NCI-H2227 (cell line): ENCODE results near the gene PRDM11.

Source experiments
- DNase-seq: peaks from one replicate; lab custom pipeline; 2025; ENCODE audit not compliant: unreplicated experiment; lab: John Stamatoyannopoulos, UW

PRDM11 gene

DNA sequence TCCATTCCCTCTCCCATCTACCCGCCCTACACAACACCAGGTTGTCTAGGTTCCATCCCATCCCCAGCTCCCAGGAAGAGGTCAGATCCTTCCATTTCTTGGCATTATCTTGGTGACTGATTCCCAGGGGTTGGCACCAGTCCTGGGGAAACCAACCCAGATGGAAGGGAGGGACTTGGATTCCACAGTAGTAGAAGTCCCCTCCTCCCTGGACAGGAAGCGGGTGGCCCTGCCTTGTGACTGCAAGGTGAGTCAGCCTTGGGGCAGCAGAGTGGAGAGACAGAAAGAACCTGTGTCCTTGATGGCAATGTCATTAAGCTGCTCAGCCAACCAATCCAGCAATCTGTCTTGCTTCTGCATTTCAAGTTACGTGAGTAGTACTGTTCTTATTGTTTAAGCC lies 113.2 kb downstream of the PRDM11 start:
- DNase-seq, result no peak

DNA sequence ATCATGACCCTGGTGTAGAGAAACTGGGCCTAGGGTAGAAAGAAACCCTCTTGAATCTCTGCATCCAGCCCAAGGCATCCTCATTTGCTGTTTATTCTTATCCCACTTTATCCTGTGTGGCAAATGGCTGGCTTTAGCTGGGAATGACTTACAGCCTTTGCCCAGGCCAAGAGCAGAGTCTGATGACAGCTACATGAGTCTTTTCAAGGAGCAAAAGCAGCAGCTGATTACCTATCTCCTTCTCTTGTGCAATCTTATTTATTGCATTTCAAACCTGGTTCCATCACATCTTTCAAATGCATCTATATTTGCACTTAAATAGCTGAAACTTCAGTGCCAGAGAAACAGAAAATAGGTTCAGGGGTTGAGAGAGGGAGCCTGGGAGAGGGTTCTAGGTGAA lies 113.6 kb downstream of the PRDM11 start:
- no peak for DNase-seq

DNA sequence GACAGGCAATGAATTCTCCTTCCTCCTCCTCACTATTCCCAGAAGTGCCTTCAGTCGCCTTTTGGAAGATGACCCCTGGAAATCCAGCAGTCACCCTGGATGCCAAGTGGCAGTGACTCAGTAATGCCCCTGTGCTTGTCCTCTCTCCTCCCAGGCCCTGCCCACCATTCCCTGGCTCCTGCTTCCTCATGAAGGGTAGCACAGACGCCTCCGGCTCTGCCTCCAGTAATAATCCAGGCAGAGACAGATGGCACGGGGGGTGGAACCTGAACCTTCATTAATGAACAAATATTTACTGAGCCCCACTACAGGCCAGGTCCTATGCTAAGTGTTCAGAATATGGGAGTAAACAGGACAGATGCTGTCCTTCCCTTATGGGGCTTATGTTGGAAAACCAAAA lies 116.5 kb downstream of the PRDM11 start:
- no peak for DNase-seq

DNA sequence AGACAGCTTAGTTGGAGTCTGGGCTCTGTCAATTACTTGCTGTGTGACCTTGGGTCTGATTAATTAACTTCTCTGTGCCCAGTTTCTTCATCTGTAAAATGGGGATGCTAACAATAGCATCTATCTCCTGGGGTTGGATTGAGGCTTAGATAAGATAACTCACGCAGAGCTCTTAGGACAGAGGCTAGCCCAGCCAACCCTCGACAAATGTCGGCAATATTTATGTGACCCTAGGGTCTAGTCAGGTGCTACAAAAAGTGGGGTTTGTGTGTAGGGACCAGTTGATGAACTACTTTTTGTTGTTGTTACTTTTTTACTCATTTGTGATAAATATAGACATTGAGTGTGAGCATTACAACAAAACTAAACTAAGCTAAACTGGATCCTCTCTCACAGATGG lies 117.3 kb downstream of the PRDM11 start:
- DNase-seq, result no peak

DNA sequence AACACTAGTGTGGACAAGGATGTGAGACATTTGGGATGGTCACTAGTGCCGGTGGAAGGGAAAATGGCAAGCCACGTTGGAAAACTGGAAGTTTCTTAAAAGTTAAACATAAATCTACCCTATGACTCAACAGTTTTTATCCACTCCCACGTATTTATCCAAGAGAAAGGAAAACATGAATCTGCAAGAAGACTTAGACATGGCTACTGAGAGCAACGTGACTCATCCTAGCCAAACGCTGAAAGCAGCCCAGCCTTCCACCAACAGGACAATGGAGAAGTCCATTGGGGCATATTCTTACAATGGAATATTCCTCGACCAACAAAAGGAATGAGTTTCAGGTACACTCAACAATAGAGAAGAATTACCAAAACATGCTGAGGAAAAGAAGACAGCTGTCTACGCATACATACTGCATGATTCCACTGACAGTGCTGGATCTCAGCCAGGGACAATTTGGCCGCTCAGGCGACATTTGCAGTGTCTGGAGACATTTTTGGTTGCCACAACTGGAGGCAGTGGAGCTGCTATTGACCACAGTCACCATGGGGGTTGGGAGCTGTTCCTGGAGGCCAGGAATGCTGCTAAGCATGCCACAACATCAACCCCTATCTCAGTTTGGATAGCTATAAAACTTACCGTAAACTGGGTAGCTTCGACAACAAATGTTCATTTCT lies 118.5 kb downstream of the PRDM11 start:
- no peak for DNase-seq

DNA sequence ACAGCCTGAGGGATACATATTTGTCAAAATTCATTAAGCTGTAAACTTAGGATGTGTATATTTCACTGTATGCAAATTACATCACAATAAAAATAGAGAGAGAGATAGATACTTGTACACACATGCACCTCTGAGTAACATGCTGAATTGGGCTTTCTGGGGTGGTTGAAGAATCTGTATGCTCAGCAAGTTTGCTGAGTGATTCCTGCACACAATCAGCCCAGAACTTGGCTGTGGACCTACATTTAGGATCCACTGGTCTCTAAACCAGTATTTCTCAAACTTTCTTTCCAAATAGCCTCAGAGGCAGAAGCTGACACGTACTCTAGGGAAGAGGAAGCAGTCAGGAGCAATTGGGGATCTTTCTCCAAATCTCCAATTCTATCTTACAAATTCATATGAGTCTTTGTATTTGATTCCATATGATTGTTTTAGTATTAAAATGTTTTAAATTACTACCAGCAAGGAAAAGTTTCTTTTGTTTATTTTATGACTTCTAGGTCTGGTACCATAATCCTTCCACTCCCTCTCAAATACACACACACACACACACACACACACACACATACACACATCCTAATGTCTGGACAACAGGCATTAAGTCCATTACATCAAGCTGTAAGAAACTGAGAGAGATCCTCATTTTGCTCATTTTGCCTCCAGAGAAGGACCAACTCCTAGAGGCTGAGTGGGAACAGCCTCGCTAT lies 119.7 kb downstream of the PRDM11 start:
- DNase-seq, result no peak

DNA sequence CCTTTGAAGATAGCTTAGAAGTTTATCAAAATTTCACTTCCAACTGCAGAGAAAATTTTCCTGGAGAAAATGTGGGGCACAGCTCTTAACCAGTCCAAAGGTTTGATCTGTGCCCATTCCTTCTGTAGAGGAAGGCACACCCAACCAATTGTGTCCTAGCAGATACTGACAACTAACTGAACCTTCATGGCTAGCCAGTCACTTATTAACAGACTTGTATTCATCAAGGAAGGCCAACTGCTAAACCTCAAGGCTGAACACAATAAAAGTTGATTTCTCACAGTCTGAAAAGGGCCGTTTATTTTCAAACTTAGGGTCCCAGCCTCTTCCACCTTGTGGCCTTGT lies 120.2 kb downstream of the PRDM11 start:
- DNase-seq, result no peak

DNA sequence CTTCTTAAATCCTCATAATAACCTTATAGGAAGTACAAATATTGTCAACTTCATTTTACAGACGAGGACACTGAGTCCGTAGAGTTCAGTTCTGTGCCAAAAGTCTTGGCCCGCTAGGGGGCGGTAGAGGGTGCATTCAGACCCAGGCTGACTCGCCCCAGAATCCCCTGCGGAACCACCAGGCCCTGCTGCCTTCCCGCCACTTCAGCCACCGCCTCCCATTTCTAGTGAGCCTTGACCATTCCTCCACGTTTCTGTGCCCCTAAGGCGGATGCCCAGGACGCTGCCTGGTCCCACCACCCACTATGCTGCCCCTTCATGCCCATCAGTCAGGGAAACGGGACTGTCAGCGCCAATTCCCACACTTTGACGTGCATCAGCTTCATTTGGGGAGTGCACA lies 120.6 kb downstream of the PRDM11 start:
- no peak for DNase-seq

DNA sequence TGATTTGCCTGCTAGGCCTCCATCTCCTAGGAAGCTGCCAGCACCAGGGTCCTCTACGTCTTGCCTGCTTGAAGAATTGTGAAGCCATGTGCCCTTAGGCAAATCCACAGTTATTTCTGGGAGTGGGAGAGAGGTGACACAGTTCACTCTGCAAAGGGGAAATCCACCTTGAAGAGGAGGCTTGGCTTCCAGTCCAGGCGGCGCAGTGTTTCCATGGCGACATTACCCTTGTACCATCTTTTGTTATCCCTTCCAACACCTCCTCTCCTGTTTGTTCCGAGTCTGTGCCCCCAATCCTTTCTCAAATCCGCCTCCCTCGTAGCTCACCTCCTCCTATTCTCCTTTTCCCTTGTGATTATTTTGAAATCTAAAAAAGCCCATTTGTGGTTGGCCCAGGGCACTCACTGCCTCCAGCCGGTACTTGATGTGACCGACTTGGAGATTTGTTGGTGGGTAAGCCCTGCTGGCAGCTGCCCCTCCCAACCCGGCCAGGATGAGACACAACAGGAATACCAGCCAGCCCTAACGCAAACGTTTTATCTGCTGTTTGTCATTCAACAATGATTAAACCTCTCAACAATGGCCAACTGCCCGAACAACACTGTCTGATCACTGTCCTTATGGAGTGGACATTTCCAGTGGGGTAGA lies 121.3 kb downstream of the PRDM11 start:
- peak; percentile 13 for DNase-seq

DNA sequence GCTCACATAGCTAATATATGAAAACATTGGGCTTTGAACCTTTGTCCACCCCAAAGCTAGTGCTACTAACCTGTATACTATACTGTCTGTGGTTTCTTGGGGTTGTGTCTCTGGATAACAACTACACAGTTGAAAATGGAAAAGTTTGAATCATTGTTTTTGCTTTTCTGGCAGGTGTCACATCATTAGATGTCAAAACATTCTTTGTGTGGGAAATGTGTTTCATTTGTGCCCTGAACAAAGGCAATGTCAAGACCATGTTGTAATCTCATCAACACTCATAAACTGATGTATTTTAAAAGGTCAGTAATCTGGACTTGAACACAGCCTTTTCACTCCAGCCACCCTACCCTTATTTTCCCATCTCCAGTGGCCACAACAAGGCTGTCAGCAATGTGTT lies 123.2 kb downstream of the PRDM11 start:
- DNase-seq, result no peak

DNA sequence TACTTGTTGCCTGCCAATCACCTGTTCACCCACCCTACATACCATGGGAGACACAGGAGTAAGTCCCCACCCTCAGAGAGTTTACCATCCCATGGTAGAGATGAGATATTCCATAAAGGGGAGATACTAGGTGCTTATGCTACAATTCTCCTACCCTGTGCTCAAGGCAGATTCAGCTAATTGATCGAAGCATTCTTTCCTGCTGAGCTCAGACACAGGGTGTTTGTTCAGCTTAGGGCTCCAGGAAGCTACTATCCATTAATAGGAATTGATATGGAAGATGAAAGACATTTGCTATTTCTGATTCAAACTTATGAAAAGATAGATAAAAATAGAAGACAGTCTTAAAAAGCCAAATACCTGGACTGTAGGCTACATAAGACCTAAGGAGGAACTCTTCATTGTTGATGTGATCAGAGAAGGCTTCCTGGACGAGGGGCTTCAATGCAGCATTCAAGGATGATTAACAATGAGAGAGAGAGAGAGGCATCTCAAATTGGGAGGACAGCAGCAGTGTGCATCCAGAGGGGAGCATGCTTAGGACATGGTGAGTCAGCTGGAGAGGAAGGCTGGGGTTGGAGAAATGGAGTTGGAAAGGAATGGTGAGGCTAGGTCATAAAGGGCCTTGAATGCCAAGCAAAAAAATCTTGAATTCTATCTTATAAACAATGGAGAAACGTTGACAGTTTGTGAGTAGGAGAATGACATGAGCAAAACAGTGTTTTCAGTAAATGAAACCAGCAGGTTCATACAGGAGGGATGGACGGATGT lies 124.7 kb downstream of the PRDM11 start:
- DNase-seq, result no peak

DNA sequence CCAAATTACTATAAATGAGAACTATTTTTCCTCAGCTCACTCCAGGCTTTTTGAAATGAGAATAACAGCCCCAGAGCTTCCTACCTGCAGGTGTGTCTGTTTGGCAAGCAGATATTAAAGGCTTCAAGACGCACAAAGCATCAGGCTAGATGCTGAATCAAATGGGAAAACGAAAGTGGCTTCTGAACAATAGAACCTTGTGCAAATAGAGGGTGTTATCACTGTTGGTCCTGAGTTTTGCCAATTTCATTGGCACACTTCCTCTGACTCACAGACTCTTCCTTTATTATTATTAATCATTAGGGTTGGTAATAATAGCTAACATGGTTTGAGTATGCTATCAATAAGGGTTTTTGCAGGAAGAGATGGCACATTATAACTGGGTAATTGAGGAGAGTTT lies 126.3 kb downstream of the PRDM11 start:
- no peak for DNase-seq

DNA sequence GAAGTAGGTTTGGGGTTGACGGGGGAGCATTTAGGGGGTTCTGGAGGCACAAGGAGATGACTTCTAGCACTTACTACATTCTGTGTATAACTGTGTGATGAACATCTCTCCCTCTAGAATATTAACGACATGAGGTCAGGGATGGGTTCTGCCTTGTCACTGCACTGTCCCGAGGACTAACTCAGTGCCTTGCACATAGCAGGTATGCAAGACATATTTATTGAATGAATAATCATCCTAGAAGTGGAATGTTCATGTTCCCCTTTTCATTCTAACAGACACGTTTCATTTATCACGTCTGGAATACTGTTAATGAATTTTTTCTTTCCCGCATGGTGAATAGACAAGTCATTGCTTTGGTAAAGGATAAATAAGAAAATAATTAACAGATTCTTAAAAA lies 127.1 kb downstream of the PRDM11 start:
- DNase-seq, result no peak

DNA sequence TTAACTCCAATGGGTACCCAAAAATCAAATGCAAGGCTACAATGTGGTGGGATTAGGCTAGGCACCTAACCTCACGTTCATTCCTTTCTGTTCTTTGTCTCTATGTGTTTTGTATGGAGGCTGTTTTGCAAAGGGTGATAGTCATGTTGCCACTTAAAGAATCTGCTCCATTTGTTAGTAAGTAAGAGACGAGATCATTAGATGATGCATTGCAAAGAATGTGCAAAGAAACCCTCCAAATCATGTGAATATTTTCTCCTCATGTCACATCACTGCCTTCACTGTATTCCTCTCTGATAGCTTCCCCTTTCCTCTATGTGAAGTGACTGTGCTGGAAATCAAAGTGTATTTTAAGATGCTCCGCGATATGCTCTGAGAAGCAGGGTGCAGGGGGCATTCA lies 127.8 kb downstream of the PRDM11 start:
- no peak for DNase-seq

DNA sequence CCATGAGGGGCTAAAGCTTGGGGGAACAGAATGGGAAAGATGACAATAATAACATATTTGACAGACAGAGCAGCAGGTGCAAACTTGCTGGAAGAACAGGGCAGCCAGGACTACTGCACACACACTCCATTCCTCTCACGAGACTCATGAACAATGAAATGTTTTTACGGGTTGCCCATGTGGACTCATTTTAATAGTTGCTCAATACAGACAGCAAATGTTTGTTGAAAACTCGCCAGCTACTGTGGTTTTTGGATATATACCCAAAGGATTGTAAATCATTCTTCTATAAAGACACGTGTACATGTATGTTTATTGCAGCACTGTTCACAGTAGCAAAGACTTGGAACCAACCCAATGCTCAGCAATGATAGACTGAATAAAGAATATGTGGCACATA lies 129.4 kb downstream of the PRDM11 start:
- no peak for DNase-seq

DNA sequence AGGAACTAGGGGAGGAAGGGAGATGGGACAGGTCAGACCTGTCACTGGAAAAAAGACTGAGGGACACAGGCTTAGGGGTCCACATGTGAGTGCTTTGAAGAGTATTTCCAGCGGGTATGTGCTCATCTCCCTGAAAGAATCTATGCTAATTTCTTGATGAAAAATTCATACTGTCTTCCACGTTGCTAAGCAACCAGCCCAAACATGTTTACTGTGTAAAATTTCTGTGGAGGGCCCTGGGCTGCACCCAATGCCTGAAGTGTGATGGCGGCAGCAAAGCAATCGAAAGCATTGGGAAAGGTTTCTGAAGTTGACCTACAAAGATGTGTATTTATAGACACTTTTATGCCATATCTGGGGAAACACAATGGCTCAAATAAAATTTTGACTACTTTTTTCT lies 132.3 kb downstream of the PRDM11 start:
- DNase-seq, result no peak

DNA sequence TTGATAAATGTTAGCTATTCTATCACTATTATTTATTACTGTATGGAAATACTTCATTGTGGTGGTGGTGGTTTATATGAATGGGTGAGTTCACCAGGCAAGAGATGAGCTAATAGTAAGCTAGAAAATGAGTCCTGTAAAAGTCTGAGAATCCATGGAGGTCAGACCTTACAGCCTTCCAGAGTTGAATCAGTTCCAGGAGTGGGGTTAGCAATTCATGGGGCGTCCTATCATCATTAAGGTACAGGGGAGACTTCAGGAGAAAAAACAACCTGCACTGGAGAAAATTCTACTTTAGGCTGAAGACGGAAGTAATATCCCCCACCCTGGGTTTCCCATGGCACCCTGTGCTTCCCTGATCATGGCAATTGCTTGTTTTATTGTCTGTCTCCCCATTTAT lies 133.2 kb downstream of the PRDM11 start:
- no peak for DNase-seq

DNA sequence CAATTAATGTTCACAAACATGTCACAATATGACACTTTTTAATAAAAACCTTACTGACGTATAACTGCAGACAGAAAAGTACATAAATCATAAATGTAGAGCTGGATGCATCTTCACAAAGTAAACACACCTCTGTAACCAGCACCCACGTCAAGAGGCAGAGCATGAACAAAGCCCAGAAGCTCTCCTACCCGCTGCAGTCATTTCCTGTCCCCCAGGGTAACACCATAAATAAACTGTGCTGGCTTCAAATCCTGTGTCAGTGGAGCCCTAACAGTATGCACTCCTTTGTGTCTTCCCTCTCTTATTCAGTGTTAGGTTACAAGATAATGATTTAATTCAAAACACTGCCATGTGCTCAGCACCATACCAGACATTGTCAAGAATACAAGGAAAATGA lies 134.0 kb downstream of the PRDM11 start:
- no peak for DNase-seq

DNA sequence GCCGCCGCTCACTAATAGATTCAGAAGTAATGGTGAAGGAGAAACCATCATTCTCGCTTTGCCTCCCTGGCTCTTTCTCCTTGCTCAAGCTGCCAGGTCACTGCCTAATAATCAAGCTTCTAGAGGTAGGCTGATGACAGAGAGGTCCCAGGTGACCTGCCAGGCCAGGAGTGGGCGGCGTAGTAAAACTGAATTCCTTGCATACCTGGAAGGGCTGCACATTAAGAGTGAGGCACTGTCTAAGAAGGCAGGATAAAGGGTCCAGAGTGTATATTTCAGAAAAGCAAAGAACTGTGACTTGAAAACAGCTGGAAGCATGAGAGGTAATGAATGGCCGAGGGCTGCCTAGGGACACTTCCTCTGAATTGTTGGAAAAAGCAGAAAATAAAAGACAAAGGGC lies 135.6 kb downstream of the PRDM11 start:
- DNase-seq, result no peak
